Adipocyte (in vitro differentiated cells): ENCODE data around the gene CBR3.
"Not testable (repeated sequence)": the region's sequence is repeated elsewhere in the genome, so short reads cannot be mapped to it uniquely, and the experiment has no call there.

ENCODE experiments used
- DNase-seq: peaks from one replicate; pipeline ENCODE4 v3.0.0-alpha.2; 2015; ENCODE audit warnings: low read depth
- H3K27me3 ChIP-seq: replicated peaks from 2 replicates; pipeline ENCODE4 v1.7.0; 2013; ENCODE audit warnings: mild to moderate bottlenecking, low read length, moderate library complexity; ENCODE audit not compliant: control insufficient read depth, insufficient read depth
- H3K36me3 ChIP-seq: 2 replicates; pipeline ENCODE4 v1.7.0; 2013; ENCODE audit warnings: low read length, mild to moderate bottlenecking, moderate library complexity; ENCODE audit not compliant: control insufficient read depth, insufficient read depth, severe bottlenecking
- H3K4me1 ChIP-seq: 2 replicates; pipeline ENCODE4 v1.7.0; 2013; ENCODE audit warnings: mild to moderate bottlenecking, low read length, moderate library complexity; ENCODE audit not compliant: control insufficient read depth, insufficient read depth
- H3K4me3 ChIP-seq: 2 replicates; pipeline ENCODE4 v1.7.0; 2013; ENCODE audit warnings: mild to moderate bottlenecking, low read length, moderate library complexity
- H3K9ac ChIP-seq: 2 replicates; pipeline ENCODE4 v1.7.0; 2013; ENCODE audit warnings: mild to moderate bottlenecking, low read length, moderate library complexity
- H3K9me3 ChIP-seq: 2 replicates; pipeline ENCODE4 v1.7.0; 2013; ENCODE audit warnings: mild to moderate bottlenecking, low read length, moderate library complexity; ENCODE audit not compliant: control insufficient read depth

The CBR3 gene

DNA sequence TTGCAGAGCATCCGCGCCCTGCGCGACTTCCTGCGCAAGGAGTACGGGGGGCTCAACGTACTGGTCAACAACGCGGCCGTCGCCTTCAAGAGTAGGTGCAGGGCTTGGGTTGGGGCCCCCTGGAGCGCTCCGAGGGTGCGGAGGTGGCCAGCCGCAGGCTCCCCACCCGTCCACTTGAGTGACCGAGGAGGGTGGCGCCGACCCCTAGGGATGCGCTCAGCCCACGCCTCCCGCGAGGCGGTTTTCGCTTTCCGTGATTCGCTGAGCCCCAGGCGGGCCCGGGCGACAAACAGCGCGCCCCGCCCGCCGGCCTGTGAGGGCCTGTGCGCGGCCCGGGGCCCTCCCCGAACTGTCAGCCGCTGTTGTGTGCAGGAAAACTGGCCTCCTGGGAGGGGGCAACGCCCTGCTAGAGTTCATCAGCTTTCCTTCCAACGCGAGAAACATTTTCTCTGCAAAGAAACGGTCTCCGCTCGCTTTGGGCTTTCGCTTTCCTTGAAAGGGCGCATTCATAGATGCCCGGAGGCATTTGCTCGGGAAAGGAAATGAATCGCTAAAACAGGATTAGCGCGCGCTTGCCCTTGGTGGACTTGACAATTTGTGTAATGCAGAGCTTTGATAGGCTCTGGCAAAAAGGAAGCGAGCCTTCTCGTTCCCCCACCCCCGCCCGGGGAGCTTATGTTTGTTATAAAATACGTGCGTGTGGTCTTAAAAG is 668 bp downstream of the CBR3 start:
- peak; percentile 89 for DNase-seq
- Histone ChIP-seq H3K27me3 (no peaks in the 10 kb centered on the region), H3K9me3 (no peaks in the 10 kb centered on the region), H3K4me1 (peaks cover 27% of the 10 kb centered on the region), H3K4me3 (peak overlapping the region; percentile 92), H3K9ac (peak overlapping the region; percentile 95), H3K36me3 (peaks cover 13% of the 10 kb centered on the region)

DNA sequence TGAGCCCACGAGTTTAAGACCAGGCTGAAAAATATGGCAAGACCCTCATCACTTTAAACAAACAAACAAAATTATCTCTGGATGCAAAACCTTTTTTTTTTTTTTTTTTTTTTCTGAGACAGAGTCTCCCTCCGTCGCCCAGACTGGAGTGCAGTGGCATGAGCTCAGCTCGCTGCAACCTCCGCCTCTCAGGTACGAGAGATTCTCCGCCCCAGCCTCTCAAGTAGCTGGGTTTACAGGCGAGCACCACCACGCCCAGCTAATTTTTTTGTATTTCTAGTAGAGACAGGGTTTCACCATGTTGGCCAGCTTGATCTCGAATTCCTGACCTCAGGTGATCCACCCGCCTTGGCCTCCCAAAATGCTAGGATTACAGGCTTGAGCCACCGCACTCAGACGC is 4.9 kb downstream of the CBR3 start:
- not testable (repeated sequence) for H3K9me3 ChIP-seq, DNase-seq, H3K9ac ChIP-seq, H3K4me3 ChIP-seq, H3K27me3 ChIP-seq
- peaks cover 28% of the 10 kb centered on the region for H3K36me3 ChIP-seq
- H3K4me1 ChIP-seq: peaks cover 17% of the 10 kb centered on the region

- no peak overlapping the region for H3K4me3 ChIP-seq
- H3K4me1 ChIP-seq: peaks cover 10% of the 10 kb centered on the region
- no peak overlapping the region for H3K9ac ChIP-seq
- peak; percentile 96 for DNase-seq
- peaks cover 28% of the 10 kb centered on the region for H3K36me3 ChIP-seq
- no peaks in the 10 kb centered on the region for H3K27me3 ChIP-seq
- no peaks in the 10 kb centered on the region for H3K9me3 ChIP-seq
These were observed 6.6 kb downstream of the CBR3 start for GRCh38 chr21:36141513-36141925.

- H3K4me3 ChIP-seq, H3K4me1 ChIP-seq, H3K9ac ChIP-seq, DNase-seq, H3K9me3 ChIP-seq, H3K27me3 ChIP-seq: not testable (repeated sequence)
- H3K36me3 ChIP-seq: peaks cover 21% of the 10 kb centered on the region
These were observed 9.4 kb downstream of the CBR3 start for GRCh38 chr21:36144233-36144632.

DNA sequence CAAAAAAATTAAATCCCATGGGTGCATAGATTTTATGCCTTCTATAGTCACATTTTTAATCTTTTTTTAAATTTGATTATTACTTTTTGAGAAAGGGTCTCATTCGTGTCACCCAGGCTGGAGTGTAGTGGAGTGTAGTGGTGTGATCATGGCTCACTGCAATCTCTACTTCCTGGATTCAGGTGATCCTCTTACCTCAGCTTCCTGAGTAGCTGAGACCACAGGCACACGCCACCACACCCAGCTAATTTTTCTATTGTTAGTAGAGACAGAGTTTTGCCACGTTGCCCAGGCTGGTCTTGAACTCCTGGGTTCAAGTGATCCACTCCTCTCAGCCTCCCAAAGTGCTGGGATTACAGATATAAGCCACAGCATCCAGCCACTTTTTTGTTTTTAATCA is 10.4 kb downstream of the CBR3 start:
- Histone ChIP-seq H3K9ac (no peak overlapping the region), H3K27me3 (no peaks in the 10 kb centered on the region), H3K4me1 (peaks cover 1% of the 10 kb centered on the region), H3K36me3 (peaks cover 14% of the 10 kb centered on the region), H3K4me3 (no peak overlapping the region), H3K9me3 (no peaks in the 10 kb centered on the region)
- DNase-seq: no peak

DNA sequence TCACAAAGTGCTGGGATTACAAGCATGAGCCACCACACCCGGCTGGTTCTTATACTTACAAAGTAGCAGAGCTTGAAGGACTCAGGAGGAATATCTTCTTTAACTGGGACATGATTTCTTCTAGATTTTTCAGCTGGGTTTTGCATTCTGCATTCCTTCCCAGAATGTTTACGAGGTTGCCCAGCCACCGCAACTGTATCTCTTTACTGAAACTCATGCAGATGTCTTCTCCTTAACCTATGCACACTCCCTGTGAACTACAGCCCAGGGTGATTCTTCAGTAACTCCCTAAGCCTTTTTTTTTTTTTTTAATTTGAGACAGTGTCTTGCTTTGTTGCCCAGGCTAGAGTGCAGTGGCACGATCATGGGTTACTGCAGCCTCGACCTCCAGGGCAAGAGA is 13.0 kb downstream of the CBR3 start:
- peaks cover 6% of the 10 kb centered on the region for H3K4me1 ChIP-seq
- no peak for DNase-seq
- H3K9me3 ChIP-seq: peaks cover 3% of the 10 kb centered on the region
- H3K9ac ChIP-seq: no peak overlapping the region
- H3K4me3 ChIP-seq: no peak overlapping the region
- no peaks in the 10 kb centered on the region for H3K27me3 ChIP-seq
- H3K36me3 ChIP-seq: no peaks in the 10 kb centered on the region

DNA sequence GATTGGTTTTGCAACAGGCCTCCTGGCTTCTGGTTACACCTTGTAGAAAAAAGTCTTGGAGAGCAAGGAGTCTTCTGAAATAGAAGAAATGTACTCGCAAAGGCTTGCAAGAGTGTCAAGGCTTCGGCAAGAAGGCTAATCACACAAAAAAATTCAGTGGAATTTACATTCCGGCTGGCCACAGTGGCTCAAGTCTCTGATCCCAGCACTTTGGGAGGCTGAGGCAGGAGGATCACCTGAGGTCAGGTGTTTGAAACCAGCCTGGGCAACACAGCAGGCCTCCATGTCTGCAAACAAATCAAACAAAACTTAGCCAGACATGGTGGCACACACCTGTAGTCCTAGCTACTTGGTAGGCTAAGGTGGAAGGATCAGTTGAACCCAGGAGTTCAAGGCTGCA is 14.0 kb downstream of the CBR3 start:
- H3K9ac ChIP-seq: no peak overlapping the region
- peaks cover 6% of the 10 kb centered on the region for H3K4me1 ChIP-seq
- no peak for DNase-seq
- H3K36me3 ChIP-seq: no peaks in the 10 kb centered on the region
- no peak overlapping the region for H3K4me3 ChIP-seq
- peaks cover 3% of the 10 kb centered on the region for H3K9me3 ChIP-seq
- H3K27me3 ChIP-seq: no peaks in the 10 kb centered on the region

GRCh38 chr21:36149788-36150711 is 15.2 kb downstream of the CBR3 start:
- H3K27me3 ChIP-seq: no peaks in the 10 kb centered on the region
- H3K9ac ChIP-seq: peak overlapping the region; percentile 45
- H3K4me1 ChIP-seq: peaks cover 6% of the 10 kb centered on the region
- peaks cover 3% of the 10 kb centered on the region for H3K9me3 ChIP-seq
- no peaks in the 10 kb centered on the region for H3K36me3 ChIP-seq
- DNase-seq: peak; percentile 23
- H3K4me3 ChIP-seq: peak overlapping the region; percentile 30

DNA sequence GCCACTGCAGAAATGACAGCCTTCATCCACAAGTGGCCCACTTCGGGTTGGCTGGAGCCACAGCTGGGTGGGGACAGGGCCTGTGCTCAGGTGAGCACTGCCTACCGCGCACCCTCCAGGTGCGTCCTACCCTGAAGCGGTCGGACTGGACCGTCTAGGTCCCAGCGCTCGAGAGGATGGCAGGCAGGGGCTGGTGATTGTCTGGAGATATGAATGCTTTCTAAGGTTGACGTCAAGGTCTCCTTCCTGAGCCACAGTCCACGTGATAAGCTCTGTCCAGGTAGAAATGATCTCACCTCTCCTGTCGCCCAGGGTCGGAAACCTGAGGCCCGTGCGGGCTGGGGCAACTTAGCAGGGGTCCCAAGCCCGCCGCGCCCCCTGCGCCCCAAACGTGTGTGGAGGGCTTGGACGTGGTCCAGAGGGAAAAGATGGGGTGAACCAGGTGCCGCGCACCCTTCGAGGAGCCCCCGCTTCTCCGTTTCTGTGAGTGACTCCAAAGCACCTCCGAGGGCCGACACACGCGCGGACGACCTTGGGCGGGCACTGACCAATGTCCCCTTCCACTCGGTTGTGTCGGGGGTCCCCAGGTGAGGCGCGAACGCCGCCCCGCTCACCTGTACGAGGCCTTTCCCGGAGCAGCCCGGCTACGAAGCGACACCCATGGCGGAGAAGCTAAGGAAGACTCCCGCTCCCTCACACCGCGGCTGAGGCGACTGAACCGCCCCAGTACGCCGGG is 20.9 kb downstream of the CBR3 start:
- Histone ChIP-seq H3K27me3 (no peaks in the 10 kb centered on the region), H3K9me3 (peaks cover 3% of the 10 kb centered on the region), H3K36me3 (no peaks in the 10 kb centered on the region), H3K9ac (peak overlapping the region; percentile 89), H3K4me3 (peak overlapping the region; percentile 91), H3K4me1 (peaks cover 9% of the 10 kb centered on the region)
- no peak for DNase-seq

DNA sequence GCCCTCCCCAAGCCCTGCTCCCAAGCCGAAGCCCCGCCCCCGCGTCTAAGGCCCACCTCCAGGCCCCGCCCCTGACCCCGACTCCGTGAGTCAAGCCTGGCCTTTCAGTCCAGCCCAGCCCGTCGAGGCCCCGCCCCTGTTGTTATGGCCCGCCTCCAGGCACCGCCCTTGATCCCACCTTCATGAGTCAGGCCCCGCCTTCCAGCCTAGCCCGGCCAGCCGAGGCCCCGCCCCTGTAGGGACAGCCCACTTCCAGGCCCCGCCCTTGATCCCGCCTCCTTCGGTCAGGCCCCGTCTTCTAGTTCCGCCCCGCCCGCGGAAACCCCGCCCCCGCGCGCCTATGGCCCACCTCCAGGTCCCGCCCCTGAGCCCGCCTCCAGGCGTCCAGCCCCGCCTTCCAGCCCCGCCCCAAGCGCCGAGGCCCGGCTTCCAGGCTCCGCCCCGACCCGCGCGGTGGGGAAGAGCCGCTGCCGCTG is 21.5 kb downstream of the CBR3 start:
- no peaks in the 10 kb centered on the region for H3K36me3 ChIP-seq
- H3K9ac ChIP-seq: peak overlapping the region; percentile 89
- peak overlapping the region; percentile 91 for H3K4me3 ChIP-seq
- DNase-seq: peak; percentile 100
- peaks cover 9% of the 10 kb centered on the region for H3K4me1 ChIP-seq
- peaks cover 3% of the 10 kb centered on the region for H3K9me3 ChIP-seq
- no peaks in the 10 kb centered on the region for H3K27me3 ChIP-seq
